ENCODE data around the gene SLC30A2. TPM values are rescaled to one million over a fixed set of nuclear protein-coding genes. Genes with fewer than 3 reads are reported as not detected.

Gene SLC30A2
- total RNA-seq, 4 donors from 2014 or later: 0.14 TPM; not detected in 3

DNA sequence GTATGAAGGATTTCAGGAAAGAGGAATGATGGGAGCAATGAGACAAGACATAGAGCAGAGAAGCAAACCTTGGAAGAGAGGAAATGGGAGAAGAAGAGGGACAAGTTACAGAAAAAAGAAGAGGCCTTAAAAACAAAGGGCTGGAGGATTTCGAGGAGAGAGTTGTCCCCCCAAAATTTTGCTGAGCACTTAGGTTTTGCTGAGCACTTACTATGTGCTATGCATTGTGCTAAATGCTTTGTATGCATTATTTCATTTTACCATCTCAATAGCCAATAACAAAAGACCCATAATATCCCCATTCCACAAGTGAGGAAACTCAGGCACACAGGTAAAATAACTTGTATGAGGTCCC lies 24.0 kb upstream of the SLC30A2 start:
- no peak overlapping the region for H3K4me3 ChIP-seq
- intact Hi-C loops (cut with DNase I; ENCODE audit: low total_unique reads) (no loop called here), in situ Hi-C loops (cut with MboI; ENCODE audit: low pct_ligation_motif_present in 1 of 4, low pct_unique_long_range_greater_than_20kb in 1 of 4, low sequenced_read_pairs in 3 of 4) (no loop called here)
- H3K4me1 ChIP-seq: peaks cover 0 to 8% (median 0%) of the 10 kb centered on the region in 4 donors
- 62 to 83% methylated on average over 1 of the region's 1 CpG for WGBS, 2 donors (ENCODE audit: low coverage in 1 of 2)
- H3K27ac ChIP-seq: no peak overlapping the region
- DNase-seq: no peak
- TF ChIP-seq EP300 (IDR thresholded peaks at IDR 0.05; ENCODE audit: low read depth) (no peak), POLR2A (IDR thresholded peaks at IDR 0.05) (no peak), POLR2AphosphoS5 (IDR thresholded peaks at IDR 0.05) (no peak)
- TF ChIP-seq, protein P1, sequence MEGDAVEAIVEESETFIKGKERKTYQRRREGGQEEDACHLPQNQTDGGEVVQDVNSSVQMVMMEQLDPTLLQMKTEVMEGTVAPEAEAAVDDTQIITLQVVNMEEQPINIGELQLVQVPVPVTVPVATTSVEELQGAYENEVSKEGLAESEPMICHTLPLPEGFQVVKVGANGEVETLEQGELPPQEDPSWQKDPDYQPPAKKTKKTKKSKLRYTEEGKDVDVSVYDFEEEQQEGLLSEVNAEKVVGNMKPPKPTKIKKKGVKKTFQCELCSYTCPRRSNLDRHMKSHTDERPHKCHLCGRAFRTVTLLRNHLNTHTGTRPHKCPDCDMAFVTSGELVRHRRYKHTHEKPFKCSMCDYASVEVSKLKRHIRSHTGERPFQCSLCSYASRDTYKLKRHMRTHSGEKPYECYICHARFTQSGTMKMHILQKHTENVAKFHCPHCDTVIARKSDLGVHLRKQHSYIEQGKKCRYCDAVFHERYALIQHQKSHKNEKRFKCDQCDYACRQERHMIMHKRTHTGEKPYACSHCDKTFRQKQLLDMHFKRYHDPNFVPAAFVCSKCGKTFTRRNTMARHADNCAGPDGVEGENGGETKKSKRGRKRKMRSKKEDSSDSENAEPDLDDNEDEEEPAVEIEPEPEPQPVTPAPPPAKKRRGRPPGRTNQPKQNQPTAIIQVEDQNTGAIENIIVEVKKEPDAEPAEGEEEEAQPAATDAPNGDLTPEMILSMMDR (IDR thresholded peaks at IDR 0.05): no peak
- no peaks in the 10 kb centered on the region for H3K36me3 ChIP-seq
- peaks cover 26% of the 10 kb centered on the region for H3K27me3 ChIP-seq
- no peaks in the 10 kb centered on the region for H3K9me3 ChIP-seq

DNA sequence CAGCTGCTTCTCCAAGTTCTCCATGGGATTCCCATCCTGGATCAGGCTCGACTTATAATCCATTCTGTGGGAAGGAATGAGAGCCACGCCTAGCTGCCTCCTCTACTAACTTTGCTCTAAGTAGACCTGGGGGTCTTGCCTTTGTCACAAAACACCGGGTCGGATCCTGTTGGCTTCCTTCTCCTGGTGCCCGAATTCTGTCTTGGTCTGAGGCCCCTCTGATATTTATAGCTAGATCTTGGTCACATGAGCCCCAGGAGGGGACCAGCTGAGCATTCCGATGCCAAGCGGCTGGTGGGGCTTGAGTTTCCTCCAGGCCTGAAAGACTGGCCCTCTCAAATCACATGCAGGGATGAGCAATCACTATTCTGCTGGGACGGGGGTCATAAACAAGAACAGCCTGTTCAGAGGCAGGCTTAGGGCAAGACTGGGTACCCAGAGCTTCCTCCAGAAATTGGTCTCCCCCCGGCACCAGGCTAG lies 21.6 kb upstream of the SLC30A2 start, which contains the start of gene TRIM63:
Gene TRIM63, minus strand, starts transcription at position 199 of the 480 bp plus-strand sequence. Its CDS starts 136 bp downstream, at position 63.
- no peak within 1 kb of the TSS for H3K4me3 ChIP-seq
- 60% methylated on average over 9 of the region's 9 CpGs; no CpG with 5 or more reads in 1 of the 2 donors for WGBS, 2 donors (ENCODE audit: low coverage in 1 of 2)
- DNase-seq: no peak
- no peaks in the 10 kb centered on the region for H3K9me3 ChIP-seq
- peaks cover 0 to 4% (median 0%) of the 10 kb centered on the region in 4 donors for H3K4me1 ChIP-seq
- H3K27me3 ChIP-seq: peaks cover 10% of the 10 kb centered on the region
- no peak within 1 kb of the TSS for H3K27ac ChIP-seq
- no peaks in the 10 kb centered on the region for H3K36me3 ChIP-seq
- intact Hi-C loops (cut with DNase I; ENCODE audit: low total_unique reads): no loop called here
- in situ Hi-C loops (cut with MboI; ENCODE audit: low pct_ligation_motif_present in 1 of 4, low pct_unique_long_range_greater_than_20kb in 1 of 4, low sequenced_read_pairs in 3 of 4): no loop called here
- TF ChIP-seq, protein P1 (IDR thresholded peaks at IDR 0.05): no peak
- no peak for TF ChIP-seq POLR2AphosphoS5 (IDR thresholded peaks at IDR 0.05)
- TF ChIP-seq EP300 (IDR thresholded peaks at IDR 0.05; ENCODE audit: low read depth): no peak
- TF ChIP-seq POLR2A (IDR thresholded peaks at IDR 0.05): no peak

DNA sequence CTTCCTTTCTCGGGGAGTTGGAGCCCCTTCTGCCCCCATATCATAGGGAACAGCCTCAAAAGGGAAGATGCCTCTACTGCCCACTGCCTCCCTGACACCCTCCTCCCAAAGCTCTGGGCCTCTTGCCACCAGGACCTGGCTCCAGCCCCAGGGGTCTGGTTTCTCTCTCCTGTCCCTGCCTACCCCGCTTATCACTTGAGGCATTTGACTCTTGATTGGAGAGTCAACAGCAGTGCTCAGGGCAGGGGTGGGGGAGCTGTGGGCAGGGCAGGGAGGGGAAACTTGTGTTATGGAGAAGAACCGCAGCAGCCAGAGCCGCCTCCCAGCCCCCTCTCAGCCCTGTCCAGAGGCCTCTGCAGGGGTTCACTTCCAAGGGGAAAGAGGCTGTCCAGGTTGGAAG lies 20.9 kb upstream of the SLC30A2 start:
- no peak for DNase-seq
- intact Hi-C loops (cut with DNase I; ENCODE audit: low total_unique reads) (no loop called here), in situ Hi-C loops (cut with MboI; ENCODE audit: low pct_ligation_motif_present in 1 of 4, low pct_unique_long_range_greater_than_20kb in 1 of 4, low sequenced_read_pairs in 3 of 4) (no loop called here)
- no peaks in the 10 kb centered on the region for H3K36me3 ChIP-seq
- no peak overlapping the region for H3K4me3 ChIP-seq
- H3K27ac ChIP-seq: no peak overlapping the region
- no peaks in the 10 kb centered on the region for H3K4me1 ChIP-seq
- H3K27me3 ChIP-seq: peaks cover 6% of the 10 kb centered on the region
- WGBS, 2 donors (ENCODE audit: low coverage in 1 of 2): 69 to 81% methylated on average over 2 to 4 of the region's 4 CpGs
- no peaks in the 10 kb centered on the region for H3K9me3 ChIP-seq
- TF ChIP-seq EP300 (IDR thresholded peaks at IDR 0.05; ENCODE audit: low read depth) (no peak), POLR2A (IDR thresholded peaks at IDR 0.05) (no peak), POLR2AphosphoS5 (IDR thresholded peaks at IDR 0.05) (no peak)
- TF ChIP-seq, protein P1 (IDR thresholded peaks at IDR 0.05): no peak

DNA sequence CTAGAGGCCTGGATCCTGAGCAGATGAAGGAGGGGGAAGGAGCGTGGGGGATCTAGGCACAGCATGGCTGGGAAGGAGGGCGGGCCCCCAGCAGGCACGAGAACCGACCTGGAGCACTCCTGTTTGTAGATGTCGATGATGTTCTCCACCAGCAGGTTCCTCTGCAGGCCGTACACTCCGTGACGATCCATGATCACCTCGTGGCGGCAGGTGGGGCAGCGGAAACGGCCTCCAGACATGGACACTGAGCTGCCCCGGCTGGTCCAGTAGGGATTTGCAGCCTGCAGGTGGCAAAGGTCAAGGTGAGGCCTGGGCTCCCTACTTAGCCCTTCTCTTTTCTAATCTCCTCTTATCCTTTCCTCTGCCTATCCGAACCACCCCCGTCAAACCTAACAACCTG lies 20.2 kb upstream of the SLC30A2 start:
- 80% methylated on average over 15 of the region's 15 CpGs; no CpG with 5 or more reads in 1 of the 2 donors for WGBS, 2 donors (ENCODE audit: low coverage in 1 of 2)
- H3K4me1 ChIP-seq: no peaks in the 10 kb centered on the region
- no peak for DNase-seq
- in situ Hi-C loops (cut with MboI; ENCODE audit: low pct_ligation_motif_present in 1 of 4, low pct_unique_long_range_greater_than_20kb in 1 of 4, low sequenced_read_pairs in 3 of 4): no loop called here
- no peaks in the 10 kb centered on the region for H3K36me3 ChIP-seq
- H3K9me3 ChIP-seq: no peaks in the 10 kb centered on the region
- no peak overlapping the region for H3K4me3 ChIP-seq
- intact Hi-C loops (cut with DNase I; ENCODE audit: low total_unique reads): no loop called here
- peaks cover 6% of the 10 kb centered on the region for H3K27me3 ChIP-seq
- no peak for TF ChIP-seq POLR2A (IDR thresholded peaks at IDR 0.05)
- TF ChIP-seq POLR2AphosphoS5 (IDR thresholded peaks at IDR 0.05): no peak
- TF ChIP-seq, protein P1 (IDR thresholded peaks at IDR 0.05): no peak
- no peak for TF ChIP-seq EP300 (IDR thresholded peaks at IDR 0.05; ENCODE audit: low read depth)
- H3K27ac ChIP-seq: no peak overlapping the region

All from transverse colon (tissue), 4 donors.